ENCODE results near the gene MPHOSPH6.

- TF ChIP-seq CTCF (conservative IDR thresholded peaks at IDR 0.05; ENCODE audit: low read depth, low read length) (no peak), EZH2phosphoT487 (IDR thresholded peaks at IDR 0.05; ENCODE audit: borderline replicate concordance, low read length) (no peak), EZH2 (IDR thresholded peaks at IDR 0.05; ENCODE audit: low read length, unreplicated experiment) (no peak)
These were observed 20.4 kb upstream of the MPHOSPH6 start for GRCh38 chr16:82190386-82190785.

All from PC-3 (cell line).